ENCODE results near the gene PUDP. TPM values are rescaled to one million over a fixed set of nuclear protein-coding genes. Genes with fewer than 3 reads are reported as not detected.

PUDP gene
- total RNA-seq, 3 donors from 2014 or later: 6.2 to 20.3 (median 17.9) TPM

- TF ChIP-seq POLR2A (IDR thresholded peaks at IDR 0.05) (no peak), POLR2AphosphoS5 (IDR thresholded peaks at IDR 0.05) (no peak), CTCF (IDR thresholded peaks at IDR 0.05) (no peak)
- Histone ChIP-seq H3K4me1 (peaks cover 0 to 3% of the 10 kb centered on the region in 2 donors), H3K36me3 (no peaks in the 10 kb centered on the region), H3K27me3 (no peaks in the 10 kb centered on the region), H3K4me3 (no peak overlapping the region), H3K9me3 (no peaks in the 10 kb centered on the region), H3K27ac (no peak overlapping the region)
- intact Hi-C loops (cut with DNase I; ENCODE audit: low total_unique reads): no loop called here
- DNase-seq (ENCODE audit: low spot score in 2 of 2): no peak
These were observed 30.4 kb downstream of the PUDP start for GRCh38 chrX:7117587-7117986.

- TF ChIP-seq POLR2AphosphoS5 (IDR thresholded peaks at IDR 0.05): no peak
- TF ChIP-seq POLR2A (IDR thresholded peaks at IDR 0.05): no peak
- TF ChIP-seq CTCF (IDR thresholded peaks at IDR 0.05): no peak
- intact Hi-C loops (cut with DNase I; ENCODE audit: low total_unique reads): no loop called here
- H3K4me3 ChIP-seq: no peak overlapping the region
These were observed 31.9 kb downstream of the PUDP start for GRCh38 chrX:7116081-7116480.

GRCh38 chrX:7115557-7115956 lies 32.4 kb downstream of the PUDP start:
- no peaks in the 10 kb centered on the region for H3K36me3 ChIP-seq
- no peaks in the 10 kb centered on the region for H3K27me3 ChIP-seq
- H3K27ac ChIP-seq: no peak overlapping the region
- DNase-seq (ENCODE audit: low spot score in 2 of 2): no peak
- intact Hi-C loops (cut with DNase I; ENCODE audit: low total_unique reads): loop anchor here (2.0 kb wide), 1 partner anchor 57 kb away; no protein-coding TSS in a partner anchor
- TF ChIP-seq POLR2AphosphoS5 (IDR thresholded peaks at IDR 0.05) (no peak), CTCF (IDR thresholded peaks at IDR 0.05) (no peak), POLR2A (IDR thresholded peaks at IDR 0.05) (no peak)
- no peaks in the 10 kb centered on the region for H3K9me3 ChIP-seq
- H3K4me1 ChIP-seq: no peaks in the 10 kb centered on the region
- H3K4me3 ChIP-seq: no peak overlapping the region

More at GRCh38 chrX:7116081-7116480, 31.9 kb downstream of the PUDP start:
- no peak for DNase-seq (ENCODE audit: low spot score in 2 of 2)
- Histone ChIP-seq H3K9me3 (no peaks in the 10 kb centered on the region), H3K36me3 (no peaks in the 10 kb centered on the region), H3K27me3 (no peaks in the 10 kb centered on the region), H3K4me1 (peaks cover 0 to under 1% of the 10 kb centered on the region in 2 donors), H3K27ac (no peak overlapping the region)

- Histone ChIP-seq H3K9me3 (no peaks in the 10 kb centered on the region), H3K4me3 (no peak overlapping the region), H3K27me3 (no peaks in the 10 kb centered on the region), H3K36me3 (no peaks in the 10 kb centered on the region), H3K4me1 (no peaks in the 10 kb centered on the region), H3K27ac (no peak overlapping the region)
- TF ChIP-seq POLR2A (IDR thresholded peaks at IDR 0.05): no peak
- no peak for TF ChIP-seq CTCF (IDR thresholded peaks at IDR 0.05)
- no peak for TF ChIP-seq POLR2AphosphoS5 (IDR thresholded peaks at IDR 0.05)
- intact Hi-C loops (cut with DNase I; ENCODE audit: low total_unique reads): no loop called here
- no peak for DNase-seq (ENCODE audit: low spot score in 2 of 2)
These were observed 35.9 kb downstream of the PUDP start for GRCh38 chrX:7112071-7112470.

GRCh38 chrX:7111518-7111917 lies 36.4 kb downstream of the PUDP start:
- DNase-seq (ENCODE audit: low spot score in 2 of 2): no peak
- TF ChIP-seq POLR2A (IDR thresholded peaks at IDR 0.05) (no peak), CTCF (IDR thresholded peaks at IDR 0.05) (no peak), POLR2AphosphoS5 (IDR thresholded peaks at IDR 0.05) (no peak)
- Histone ChIP-seq H3K27ac (no peak overlapping the region), H3K36me3 (no peaks in the 10 kb centered on the region), H3K4me1 (no peaks in the 10 kb centered on the region), H3K27me3 (no peaks in the 10 kb centered on the region), H3K9me3 (no peaks in the 10 kb centered on the region), H3K4me3 (no peak overlapping the region)
- intact Hi-C loops (cut with DNase I; ENCODE audit: low total_unique reads): no loop called here
